A549 (cell line): Measurements from ENCODE around the gene COBL. TPM values are rescaled to one million over a fixed set of nuclear protein-coding genes. Genes with fewer than 3 reads are reported as not detected.

Source experiments
- ATAC-seq, 2 experiments: fragments of 200-7000 bp in 1 of 2; fragments of >200 bp in 1 of 2; cut with Nextera tagmentation in 1 of 2; cut with Tn5 transposase in 1 of 2; 3 replicates each; pipeline versions ENCODE4 v1.8.0 to v1.9.1; 2018 to 2020; ENCODE audit warnings: mild to moderate bottlenecking in 1 of 2, moderate library complexity in 1 of 2
- CTCF ChIA-PET: fragments of 300-600 bp; sonication (Branson Sonifier 250); formaldehyde crosslinking; extraction: SDS; loops from one replicate; lab custom pipeline; 2021; ENCODE audit warnings: antibody characterized with exemption, inconsistent platforms; lab: Yijun Ruan, JAX
- POLR2A ChIA-PET: fragments of 350-600 bp; formaldehyde crosslinking; extraction: SDS; loops from one replicate; lab custom pipeline; 2021; ENCODE audit warnings: antibody characterized with exemption, inconsistent platforms; lab: Yijun Ruan, JAX
- DNase-seq, 2 experiments: peaks; one replicate each; pipeline versions ENCODE4 v3.0.0 to v3.0.0-alpha.2; 2011 to 2016; ENCODE audit warnings: low read depth in 1 of 2, low spot score in 1 of 2
- FAIRE-seq: peaks from 2 replicates; lab custom pipeline; 2011; peaks lifted over from hg19 to GRCh38; lab: Jason Lieb, UNC
- H3K27ac ChIP-seq, 2 experiments: fragments of >200 bp; sonication (Bioruptor Twin); formaldehyde crosslinking; 3 replicates each; pipeline ENCODE4 v1.5.1; 2016 to 2017
- H3K4me1 ChIP-seq: fragments of >200 bp; sonication (Bioruptor Twin); formaldehyde crosslinking; 3 replicates; pipeline ENCODE4 v1.6.1; 2016
- H3K4me2 ChIP-seq: fragments of >200 bp; sonication (Bioruptor Twin); formaldehyde crosslinking; 3 replicates; pipeline ENCODE4 v1.6.1; 2016
- H3K4me3 ChIP-seq: fragments of >200 bp; sonication (Bioruptor Twin); formaldehyde crosslinking; 3 replicates; pipeline ENCODE4 v1.5.1; 2016
- H3K9me3 ChIP-seq: fragments of >200 bp; sonication (Bioruptor Twin); formaldehyde crosslinking; 3 replicates; pipeline ENCODE4 v1.6.1; 2016
- ELK1 ChIP-seq: fragments of 150-350 bp; IDR thresholded peaks from 2 replicates; pipeline ENCODE4 v1.6.1; 2014; ENCODE audit warnings: low read depth, mild to moderate bottlenecking, low read length
- FOSL2 ChIP-seq, 2 experiments: fragments of 450-650 bp in 1 of 2; fragments of >200 bp in 1 of 2; sonication (Bioruptor Twin) in 1 of 2; formaldehyde crosslinking; IDR thresholded peaks; 2 replicates each; pipeline versions ENCODE4 v1.5.0 to v1.6.1; 2016 to 2020; ENCODE audit warnings: mild to moderate bottlenecking in 1 of 2, moderate library complexity in 1 of 2
- GATA3 ChIP-seq: IDR thresholded peaks from 2 replicates; pipeline ENCODE4 v1.6.1; 2012; ENCODE audit warnings: borderline replicate concordance
- HDAC2 ChIP-seq: fragments of 200-600 bp; sonication (generic); IDR thresholded peaks from 2 replicates; pipeline ENCODE4 v1.6.1; 2016
- HEYL ChIP-seq: fragments of 250-450 bp; sonication (Bioruptor Pico); IDR thresholded peaks from 2 replicates; pipeline ENCODE4 v1.8.0; 2021; ENCODE audit warnings: mild to moderate bottlenecking, moderate library complexity
- HMGXB4 ChIP-seq: fragments of 250-450 bp; sonication (Bioruptor Pico); IDR thresholded peaks from 2 replicates; pipeline ENCODE4 v1.5.0; 2021; ENCODE audit warnings: mild to moderate bottlenecking, moderate library complexity, borderline replicate concordance
- HOXA7 ChIP-seq: fragments of 250-450 bp; sonication (Bioruptor Pico); IDR thresholded peaks from 2 replicates; pipeline ENCODE4 v1.5.0; 2020; ENCODE audit warnings: mild to moderate bottlenecking, moderate library complexity
- HOXB5 ChIP-seq: fragments of 250-450 bp; sonication (Bioruptor Pico); IDR thresholded peaks from 2 replicates; pipeline ENCODE4 v1.5.0; 2020; ENCODE audit warnings: mild to moderate bottlenecking, moderate library complexity
- JUNB ChIP-seq: fragments of >200 bp; sonication (Bioruptor Twin); formaldehyde crosslinking; IDR thresholded peaks from 2 replicates; pipeline ENCODE4 v1.6.1; 2016
- MYC ChIP-seq: IDR thresholded peaks from 2 replicates; pipeline ENCODE4 v1.6.1; 2012; ENCODE audit warnings: mild to moderate bottlenecking, inconsistent platforms, low read length, improper control_type of control experiment, borderline replicate concordance
- NPAS2 ChIP-seq: fragments of 250-450 bp; sonication (Bioruptor Pico); IDR thresholded peaks from 2 replicates; pipeline ENCODE4 v1.8.0; 2022; ENCODE audit warnings: mild to moderate bottlenecking, moderate library complexity, borderline replicate concordance
- RCOR1 ChIP-seq: fragments of 150-350 bp; IDR thresholded peaks from 2 replicates; pipeline ENCODE4 v1.6.1; 2014; ENCODE audit warnings: antibody characterized with exemption, low read length, low read depth
- SMC3 ChIP-seq: fragments of >200 bp; sonication (Bioruptor Twin); formaldehyde crosslinking; IDR thresholded peaks from 3 replicates; pipeline ENCODE4 v1.6.1; 2018; ENCODE audit warnings: inconsistent platforms
- SREBF2 ChIP-seq: fragments of 450-650 bp; IDR thresholded peaks from 2 replicates; pipeline ENCODE4 v1.6.1; 2014; ENCODE audit warnings: mild to moderate bottlenecking, moderate library complexity
- TFCP2L1 ChIP-seq: fragments of 250-450 bp; sonication (Bioruptor Pico); IDR thresholded peaks from 2 replicates; pipeline ENCODE4 v1.5.0; 2021; ENCODE audit warnings: mild to moderate bottlenecking
- TP53 ChIP-seq: fragments of 250-450 bp; sonication (Bioruptor Pico); IDR thresholded peaks from 2 replicates; pipeline ENCODE4 v1.5.0; 2021; ENCODE audit warnings: mild to moderate bottlenecking, moderate library complexity
- ZC3H11A ChIP-seq: fragments of 450-650 bp; IDR thresholded peaks from 2 replicates; pipeline ENCODE4 v1.6.1; 2014; ENCODE audit warnings: antibody characterized with exemption, mild to moderate bottlenecking
- ZNF302 ChIP-seq: fragments of 250-450 bp; sonication (Bioruptor Pico); IDR thresholded peaks from 2 replicates; pipeline ENCODE4 v1.9.0; 2021; ENCODE audit warnings: inconsistent platforms, mild to moderate bottlenecking, moderate library complexity
- ZSCAN20 ChIP-seq: fragments of 250-450 bp; sonication (Bioruptor Pico); IDR thresholded peaks from 2 replicates; pipeline ENCODE4 v1.8.0; 2022; ENCODE audit warnings: mild to moderate bottlenecking, moderate library complexity
- WGBS: methylation state at CpG from one replicate; pipeline ENCODE4 v1.1.6; 2017; ENCODE audit errors: missing lambda C conversion rate; 5-methylcytosine and 5-hydroxymethylcytosine counted together
- polyA plus RNA-seq, 4 experiments: library from polyadenylated mRNA; depleted of rRNA in 3 of 4; stranded (reverse); fragments of >200 nt; fragmentation: RNase III in 1 of 4; extraction: RNeasy Plus Mini Kit Qiagen cat#74134 plus additional on column Dnase treatment in 1 of 4; gene quantifications; 2 replicates in 3 of 4; 3 replicates in 1 of 4; pipeline ENCODE4 v1.2.3, GENCODE V29; 2011 to 2017

COBL gene
- polyA plus RNA-seq, 2 of the 4 experiments (the other 2 are of a cell fraction), result 1.5 to 7.4 TPM

GRCh38 chr7:51055039-51055840, 261.4 kb downstream of the COBL start:
- ChIA-PET CTCF (interaction anchor here (0.6 to 4.7 kb wide), 9 partner anchors 8 to 414 kb away, joined by 3 to 28 read pairs (median 3); no protein-coding TSS in a partner anchor), POLR2A (no interaction called here)
- TF ChIP-seq HDAC2 (no peak), SREBF2 (no peak), ZC3H11A (no peak), TFCP2L1 (CRISPR knock-in tag) (no peak), MYC (no peak), HEYL (no peak), HMGXB4 (CRISPR knock-in tag) (no peak), HOXB5 (CRISPR knock-in tag) (no peak), FOSL2 (IDR thresholded peaks at IDR 0.05) (no peak), FOSL2 (CRISPR knock-in tag; IDR thresholded peaks at IDR 0.05) (no peak), TP53 (no peak), ZNF302 (CRISPR knock-in tag) (no peak), NPAS2 (no peak), ELK1 (no peak), HOXA7 (CRISPR knock-in tag) (no peak)
- H3K4me2 ChIP-seq, result no peak overlapping the region
- no peak for DNase-seq
- FAIRE-seq, result no peak
- H3K4me1 ChIP-seq, result no peaks in the 10 kb centered on the region
- ATAC-seq, result no peak
- no peak overlapping the region for H3K27ac ChIP-seq
- H3K9me3 ChIP-seq, result no peaks in the 10 kb centered on the region
- H3K4me3 ChIP-seq, result no peak overlapping the region
- 88% methylated on average over 22 of the region's 22 CpGs for whole genome bisulfite sequencing

GRCh38 chr7:51054231-51054630, 262.4 kb downstream of the COBL start:
- no peak overlapping the region for H3K4me2 ChIP-seq
- no peak overlapping the region for H3K4me3 ChIP-seq
- ChIA-PET POLR2A (no interaction called here), CTCF (interaction anchor here (1.2 to 4.7 kb wide), 2 partner anchors 13 to 87 kb away, joined by 3 to 28 read pairs; no protein-coding TSS in a partner anchor)
- FAIRE-seq (no peak), DNase-seq (no peak), ATAC-seq (no peak)
- H3K27ac ChIP-seq, result no peak overlapping the region
- 86% methylated on average over 8 of the region's 8 CpGs for WGBS
- no peak for TF ChIP-seq ELK1
- TF ChIP-seq RCOR1, result no peak
- TF ChIP-seq JUNB, result no peak
- no peak for TF ChIP-seq ZC3H11A
- no peak for TF ChIP-seq GATA3
- TF ChIP-seq SMC3, result no peak
- no peak for TF ChIP-seq ZSCAN20 (CRISPR knock-in tag)
- no peaks in the 10 kb centered on the region for H3K4me1 ChIP-seq
- H3K9me3 ChIP-seq, result no peaks in the 10 kb centered on the region
